RWPE1 (cell line): ENCODE measurements around the gene OPN1SW.

Source experiments
- CTCF ChIA-PET: fragments of 350-600 bp; sonication (Branson Sonifier 250); formaldehyde crosslinking; extraction: SDS; loops from one replicate; lab custom pipeline; 2021; lab: Yijun Ruan, JAX
- POLR2A ChIA-PET: fragments of 400-600 bp; formaldehyde crosslinking; extraction: SDS; loops from one replicate; lab custom pipeline; 2020; ENCODE audit warnings: antibody characterized with exemption; ENCODE audit not compliant: low non-redundant PET; lab: Yijun Ruan, JAX
- DNase-seq: peaks from one replicate; pipeline ENCODE4 v3.0.0; 2012; ENCODE audit warnings: low spot score
- H3K27ac ChIP-seq: fragments of 450-650 bp; 2 replicates; pipeline ENCODE4 v1.5.1; 2017
- TF ChIP-seq, protein P1 (sequence below): fragments of 450-650 bp; conservative IDR thresholded peaks from 2 replicates; pipeline ENCODE4 v1.5.1; 2017; ENCODE audit warnings: low read depth, mild to moderate bottlenecking

The OPN1SW gene, protein sequence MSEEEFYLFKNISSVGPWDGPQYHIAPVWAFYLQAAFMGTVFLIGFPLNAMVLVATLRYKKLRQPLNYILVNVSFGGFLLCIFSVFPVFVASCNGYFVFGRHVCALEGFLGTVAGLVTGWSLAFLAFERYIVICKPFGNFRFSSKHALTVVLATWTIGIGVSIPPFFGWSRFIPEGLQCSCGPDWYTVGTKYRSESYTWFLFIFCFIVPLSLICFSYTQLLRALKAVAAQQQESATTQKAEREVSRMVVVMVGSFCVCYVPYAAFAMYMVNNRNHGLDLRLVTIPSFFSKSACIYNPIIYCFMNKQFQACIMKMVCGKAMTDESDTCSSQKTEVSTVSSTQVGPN

DNA sequence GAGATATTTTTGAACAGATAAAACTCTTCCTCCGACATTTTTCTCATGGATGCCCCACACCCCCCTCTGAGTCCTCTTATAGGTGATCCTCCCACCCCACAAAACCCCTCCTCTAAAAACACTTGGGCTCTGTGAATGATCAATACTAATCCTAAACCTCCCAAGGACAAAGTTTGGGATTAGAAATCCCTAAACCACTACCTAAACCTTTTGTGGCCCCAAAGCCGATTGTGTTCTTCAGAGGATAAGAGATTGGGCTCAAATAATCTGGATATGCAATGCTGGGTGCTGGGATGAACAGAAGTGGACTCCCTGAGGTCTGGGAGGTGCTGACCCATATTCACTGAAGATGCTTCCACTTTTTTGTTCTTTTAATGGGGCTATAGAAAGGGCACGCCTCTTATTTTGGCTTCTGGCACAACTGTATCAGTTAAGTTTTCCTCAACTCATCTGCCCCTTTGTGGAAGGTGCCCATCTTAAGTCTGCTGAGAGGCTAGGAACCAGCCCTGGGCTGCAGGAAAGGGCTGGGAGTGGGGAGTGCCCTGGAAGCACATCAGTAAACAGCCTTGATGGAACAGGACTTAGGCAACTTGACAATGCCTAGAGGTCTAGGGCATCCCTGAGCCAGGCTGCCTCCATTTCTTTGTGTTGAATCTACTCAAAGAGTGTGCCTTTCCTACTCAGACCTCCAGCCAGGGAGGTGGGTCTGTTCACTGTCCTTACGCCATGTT lies at the start of gene OPN1SW:
TSS of gene OPN1SW (minus strand) at position 51 of the 731 bp plus-strand sequence. CDS start at position 38, 13 bp downstream.
- no peak for DNase-seq
- no peak within 1 kb of the TSS for H3K27ac ChIP-seq
- CTCF ChIA-PET, result no interaction called here
- TF ChIP-seq, protein P1, sequence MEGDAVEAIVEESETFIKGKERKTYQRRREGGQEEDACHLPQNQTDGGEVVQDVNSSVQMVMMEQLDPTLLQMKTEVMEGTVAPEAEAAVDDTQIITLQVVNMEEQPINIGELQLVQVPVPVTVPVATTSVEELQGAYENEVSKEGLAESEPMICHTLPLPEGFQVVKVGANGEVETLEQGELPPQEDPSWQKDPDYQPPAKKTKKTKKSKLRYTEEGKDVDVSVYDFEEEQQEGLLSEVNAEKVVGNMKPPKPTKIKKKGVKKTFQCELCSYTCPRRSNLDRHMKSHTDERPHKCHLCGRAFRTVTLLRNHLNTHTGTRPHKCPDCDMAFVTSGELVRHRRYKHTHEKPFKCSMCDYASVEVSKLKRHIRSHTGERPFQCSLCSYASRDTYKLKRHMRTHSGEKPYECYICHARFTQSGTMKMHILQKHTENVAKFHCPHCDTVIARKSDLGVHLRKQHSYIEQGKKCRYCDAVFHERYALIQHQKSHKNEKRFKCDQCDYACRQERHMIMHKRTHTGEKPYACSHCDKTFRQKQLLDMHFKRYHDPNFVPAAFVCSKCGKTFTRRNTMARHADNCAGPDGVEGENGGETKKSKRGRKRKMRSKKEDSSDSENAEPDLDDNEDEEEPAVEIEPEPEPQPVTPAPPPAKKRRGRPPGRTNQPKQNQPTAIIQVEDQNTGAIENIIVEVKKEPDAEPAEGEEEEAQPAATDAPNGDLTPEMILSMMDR, result no peak
- POLR2A ChIA-PET, result interaction anchor here (0.6 kb wide), 1 partner anchor 11 kb away, joined by 3 read pairs; no protein-coding TSS in a partner anchor

DNA sequence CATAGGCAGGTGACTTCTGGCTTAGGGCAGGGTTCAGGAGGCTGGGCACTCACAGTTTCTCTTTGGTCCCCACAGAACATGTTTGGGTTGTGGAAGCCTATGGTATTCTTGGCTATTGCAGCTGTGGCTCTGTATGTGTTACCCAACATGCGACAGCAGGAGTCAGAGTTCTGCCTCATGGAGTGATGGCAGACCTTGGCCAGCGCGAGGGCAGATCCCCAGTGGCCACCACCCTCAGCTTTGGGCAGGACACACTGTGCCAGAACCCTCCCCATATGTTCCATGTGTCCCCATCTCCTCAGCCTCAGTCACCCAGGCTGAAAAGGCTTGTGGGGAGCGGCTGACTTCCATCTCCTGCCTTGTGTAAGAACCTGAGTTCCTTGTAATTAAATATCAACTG lies 46.1 kb upstream of the OPN1SW start:
- ChIA-PET CTCF (no interaction called here), POLR2A (no interaction called here)

DNA sequence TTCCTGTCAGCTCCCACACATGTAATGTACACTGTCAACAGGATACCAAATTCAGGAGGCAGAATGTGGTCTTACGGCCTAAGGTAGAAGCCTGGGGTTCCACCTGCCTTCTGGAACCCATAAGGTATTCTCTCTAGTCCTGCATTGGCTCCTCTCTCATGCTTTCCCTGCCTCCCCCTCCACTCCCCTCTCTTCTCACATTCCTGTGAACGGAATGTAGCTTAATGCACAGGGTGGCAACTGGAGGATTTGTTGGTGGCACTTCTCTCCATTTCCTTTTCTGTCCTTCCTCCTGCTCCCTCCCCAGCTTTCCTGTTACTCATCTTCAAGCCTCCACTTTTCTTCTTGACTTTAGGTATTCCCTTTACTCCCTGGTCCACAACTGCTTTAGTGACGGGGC lies 43.1 kb upstream of the OPN1SW start:
- CTCF ChIA-PET, result no interaction called here
- POLR2A ChIA-PET, result no interaction called here
- TF ChIP-seq, protein P1, result no peak
- H3K27ac ChIP-seq, result no peak overlapping the region
- no peak for DNase-seq

More for the DNA sequence above, 46.1 kb upstream of the OPN1SW start:
- no peak for DNase-seq
- H3K27ac ChIP-seq, result no peak overlapping the region
- TF ChIP-seq, protein P1, result no peak

DNA sequence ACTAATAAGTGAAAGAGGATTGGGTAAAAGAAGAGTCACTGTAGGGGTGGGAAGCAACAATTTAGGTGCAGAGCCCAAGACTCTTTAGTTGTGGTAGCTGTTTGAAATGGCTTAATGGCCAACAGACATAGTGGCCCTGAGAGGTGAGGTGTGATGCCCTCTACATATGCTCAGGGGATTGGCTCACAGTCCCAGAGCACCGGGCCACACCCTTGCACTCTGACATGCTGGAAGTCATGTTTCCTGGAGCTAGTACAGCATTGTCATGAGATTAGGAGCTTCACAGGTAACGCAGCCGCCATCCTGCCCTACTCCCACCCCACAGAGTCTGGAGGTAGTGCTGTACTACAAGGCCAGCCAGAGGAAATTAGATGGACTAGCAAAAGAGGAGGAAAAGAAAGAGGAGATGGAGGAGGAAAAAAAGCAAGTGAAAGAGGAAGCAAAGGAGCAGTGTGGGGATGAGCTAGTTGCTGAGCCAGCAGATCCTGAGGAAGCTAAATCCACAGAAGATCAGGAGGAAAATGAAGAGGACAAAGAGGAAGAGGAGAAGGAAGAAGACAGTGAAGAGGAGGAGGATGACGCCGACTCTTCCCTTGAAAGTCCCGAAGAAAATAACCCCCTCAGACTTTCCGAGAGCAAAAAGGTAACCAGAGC lies 39.8 kb upstream of the OPN1SW start:
- DNase-seq, result no peak
- TF ChIP-seq, protein P1, result no peak
- POLR2A ChIA-PET, result no interaction called here
- no peak overlapping the region for H3K27ac ChIP-seq
- CTCF ChIA-PET, result no interaction called here

GRCh38 chr7:128814499-128814898 lies 38.9 kb upstream of the OPN1SW start:
- ChIA-PET CTCF (no interaction called here), POLR2A (no interaction called here)
- no peak for DNase-seq
- H3K27ac ChIP-seq, result no peak overlapping the region
- TF ChIP-seq, protein P1, result no peak

DNA sequence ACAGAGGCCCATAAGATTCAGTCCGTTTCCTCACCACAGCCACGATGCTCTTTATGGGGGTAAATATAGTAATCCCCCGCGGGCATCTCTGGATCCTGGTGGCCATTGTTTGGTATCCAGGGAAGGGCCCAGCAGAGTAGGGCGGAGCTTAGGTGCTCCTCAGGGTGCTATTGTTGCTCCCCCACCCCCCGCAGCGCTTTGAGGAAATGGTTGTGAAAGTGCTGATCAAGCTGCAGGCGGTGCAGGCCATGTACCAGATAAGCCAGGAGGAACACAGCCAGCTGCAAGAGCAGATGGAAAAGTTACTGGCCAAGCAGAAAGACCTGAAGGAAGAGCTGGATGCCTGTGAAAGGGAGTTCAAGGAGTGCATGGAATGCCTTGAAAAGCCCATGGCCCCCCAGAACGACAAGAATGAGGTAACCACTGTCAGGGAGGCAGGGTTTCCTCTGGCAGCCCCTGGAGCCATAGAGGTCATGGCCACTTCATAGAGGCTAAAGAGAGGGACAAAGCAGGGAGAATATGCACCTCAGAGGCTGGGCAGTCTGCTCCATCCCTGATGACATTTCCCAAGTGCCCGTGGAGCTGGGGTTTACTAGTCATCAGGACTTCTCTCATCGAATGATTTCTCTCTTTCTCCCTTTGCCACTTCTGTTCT lies 37.0 kb upstream of the OPN1SW start:
- ChIA-PET CTCF (no interaction called here), POLR2A (no interaction called here)
- H3K27ac ChIP-seq, result no peak overlapping the region
- TF ChIP-seq, protein P1, result no peak
- DNase-seq, result no peak
